IPS DF 4.7 (cell line): ENCODE results near the gene AMELX.

Source experiments
- DNase-seq: peaks from one replicate; pipeline ENCODE4 v3.0.0-alpha.2; 2013; ENCODE audit warnings: low spot score; ENCODE audit errors: extremely low read depth

The AMELX gene

GRCh38 chrX:11305641-11306040, 12.4 kb downstream of the AMELX start:
- DNase-seq, result no peak

- no peak for DNase-seq
Measured at GRCh38 chrX:11309220-11309619, 16.0 kb downstream of the AMELX start.

GRCh38 chrX:11311706-11312105, 18.5 kb downstream of the AMELX start:
- DNase-seq, result no peak

GRCh38 chrX:11319806-11320520, 26.8 kb downstream of the AMELX start:
- DNase-seq, result no peak

GRCh38 chrX:11321986-11322385, 28.8 kb downstream of the AMELX start:
- no peak for DNase-seq

- DNase-seq, result no peak
Measured at GRCh38 chrX:11328134-11328533, 34.9 kb downstream of the AMELX start.

GRCh38 chrX:11329021-11329420, 35.8 kb downstream of the AMELX start:
- no peak for DNase-seq

- no peak for DNase-seq
Measured at GRCh38 chrX:11331788-11332187, 38.6 kb downstream of the AMELX start.

- DNase-seq, result no peak
Measured at GRCh38 chrX:11334165-11334564, 41.0 kb downstream of the AMELX start.

- DNase-seq, result no peak
Measured at GRCh38 chrX:11336201-11336600, 43.0 kb downstream of the AMELX start.

- no peak for DNase-seq
Measured at GRCh38 chrX:11337292-11338009, 44.2 kb downstream of the AMELX start.

GRCh38 chrX:11341274-11342201, 48.3 kb downstream of the AMELX start:
- DNase-seq, result no peak

- DNase-seq, result no peak
Measured at GRCh38 chrX:11342673-11343072, 49.5 kb downstream of the AMELX start.

- DNase-seq, result no peak
Measured at GRCh38 chrX:11346121-11346682, 53.0 kb downstream of the AMELX start.

GRCh38 chrX:11347300-11347699, 54.1 kb downstream of the AMELX start:
- DNase-seq, result no peak

- DNase-seq, result no peak
Measured at GRCh38 chrX:11349020-11349419, 55.8 kb downstream of the AMELX start.

- DNase-seq, result no peak
Measured at GRCh38 chrX:11349661-11350337, 56.6 kb downstream of the AMELX start.
